Endothelial cell (in vitro differentiated cells): ENCODE measurements around the gene MARCHF11. TPM values are rescaled to one million over a fixed set of nuclear protein-coding genes. Genes with fewer than 3 reads are reported as not detected.

Source experiments
- DNase-seq: peaks from one replicate; pipeline ENCODE4 v3.0.0; 2021; ENCODE audit warnings: low spot score
- H3K27ac Mint-ChIP-seq: one replicate; pipeline ENCODE4 v1.8.0; 2021; ENCODE audit warnings: mixed read lengths, inconsistent platforms; ENCODE audit not compliant: unreplicated experiment
- H3K27me3 Mint-ChIP-seq: one replicate; pipeline ENCODE4 v1.8.0; 2021; ENCODE audit warnings: mild to moderate bottlenecking, moderate library complexity, mixed read lengths, inconsistent platforms; ENCODE audit not compliant: unreplicated experiment
- H3K36me3 Mint-ChIP-seq: one replicate; pipeline ENCODE4 v1.8.0; 2021; ENCODE audit warnings: mild to moderate bottlenecking, low read depth, mixed read lengths, inconsistent platforms; ENCODE audit not compliant: unreplicated experiment
- H3K4me1 Mint-ChIP-seq: one replicate; pipeline ENCODE4 v1.8.0; 2021; ENCODE audit warnings: mild to moderate bottlenecking, mixed read lengths, inconsistent platforms; ENCODE audit not compliant: unreplicated experiment
- H3K4me3 Mint-ChIP-seq: one replicate; pipeline ENCODE4 v1.8.0; 2021; ENCODE audit warnings: mild to moderate bottlenecking, mixed read lengths, inconsistent platforms; ENCODE audit not compliant: unreplicated experiment
- H3K9me3 Mint-ChIP-seq: one replicate; pipeline ENCODE4 v1.8.0; 2021; ENCODE audit warnings: mixed read lengths, inconsistent platforms; ENCODE audit not compliant: unreplicated experiment
- total RNA-seq: library from RNA; stranded (reverse); fragmentation: NEBNext Ultra II Directional; extraction: Animal tissue kit (Norgen Biotek cat#: 25700); gene quantifications from one replicate; pipeline ENCODE4 v1.2.1, GENCODE V29; 2021; ENCODE audit not compliant: unreplicated experiment
- TF ChIP-seq, protein P1 (sequence below): fragments of 200-600 bp; sonication (generic); IDR thresholded peaks from one replicate; pipeline ENCODE4 v1.5.0; 2021; ENCODE audit warnings: antibody characterized with exemption; ENCODE audit not compliant: unreplicated experiment

The MARCHF11 gene
- total RNA-seq, 1 donor from 2014 or later = 2.2 TPM

DNA sequence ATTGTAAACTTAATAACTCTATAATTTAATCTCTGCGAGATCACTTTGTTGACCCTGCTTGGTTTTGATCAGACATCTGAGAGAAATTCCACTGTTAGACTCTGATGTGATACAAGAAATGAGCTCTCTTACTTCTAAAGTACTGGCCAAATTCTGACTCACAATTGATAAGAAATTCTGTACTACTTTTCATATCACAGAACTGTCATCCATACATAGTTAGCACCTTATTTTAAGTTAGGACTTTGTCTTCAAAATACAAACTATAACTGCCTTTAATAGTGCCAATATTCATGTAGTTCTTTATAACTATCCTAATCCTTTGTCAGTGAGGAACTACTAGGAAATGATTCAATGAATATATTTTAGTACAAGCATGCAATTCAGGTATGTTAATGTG, 23.4 kb downstream of the MARCHF11 start:
- Mint-ChIP-seq H3K36me3 (no peaks in the 10 kb centered on the region), H3K27ac (no peak overlapping the region), H3K4me1 (peaks cover 6% of the 10 kb centered on the region), H3K9me3 (no peaks in the 10 kb centered on the region), H3K4me3 (no peak overlapping the region), H3K27me3 (no peaks in the 10 kb centered on the region)
- TF ChIP-seq, protein P1, sequence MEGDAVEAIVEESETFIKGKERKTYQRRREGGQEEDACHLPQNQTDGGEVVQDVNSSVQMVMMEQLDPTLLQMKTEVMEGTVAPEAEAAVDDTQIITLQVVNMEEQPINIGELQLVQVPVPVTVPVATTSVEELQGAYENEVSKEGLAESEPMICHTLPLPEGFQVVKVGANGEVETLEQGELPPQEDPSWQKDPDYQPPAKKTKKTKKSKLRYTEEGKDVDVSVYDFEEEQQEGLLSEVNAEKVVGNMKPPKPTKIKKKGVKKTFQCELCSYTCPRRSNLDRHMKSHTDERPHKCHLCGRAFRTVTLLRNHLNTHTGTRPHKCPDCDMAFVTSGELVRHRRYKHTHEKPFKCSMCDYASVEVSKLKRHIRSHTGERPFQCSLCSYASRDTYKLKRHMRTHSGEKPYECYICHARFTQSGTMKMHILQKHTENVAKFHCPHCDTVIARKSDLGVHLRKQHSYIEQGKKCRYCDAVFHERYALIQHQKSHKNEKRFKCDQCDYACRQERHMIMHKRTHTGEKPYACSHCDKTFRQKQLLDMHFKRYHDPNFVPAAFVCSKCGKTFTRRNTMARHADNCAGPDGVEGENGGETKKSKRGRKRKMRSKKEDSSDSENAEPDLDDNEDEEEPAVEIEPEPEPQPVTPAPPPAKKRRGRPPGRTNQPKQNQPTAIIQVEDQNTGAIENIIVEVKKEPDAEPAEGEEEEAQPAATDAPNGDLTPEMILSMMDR = no peak
- no peak for DNase-seq

DNA sequence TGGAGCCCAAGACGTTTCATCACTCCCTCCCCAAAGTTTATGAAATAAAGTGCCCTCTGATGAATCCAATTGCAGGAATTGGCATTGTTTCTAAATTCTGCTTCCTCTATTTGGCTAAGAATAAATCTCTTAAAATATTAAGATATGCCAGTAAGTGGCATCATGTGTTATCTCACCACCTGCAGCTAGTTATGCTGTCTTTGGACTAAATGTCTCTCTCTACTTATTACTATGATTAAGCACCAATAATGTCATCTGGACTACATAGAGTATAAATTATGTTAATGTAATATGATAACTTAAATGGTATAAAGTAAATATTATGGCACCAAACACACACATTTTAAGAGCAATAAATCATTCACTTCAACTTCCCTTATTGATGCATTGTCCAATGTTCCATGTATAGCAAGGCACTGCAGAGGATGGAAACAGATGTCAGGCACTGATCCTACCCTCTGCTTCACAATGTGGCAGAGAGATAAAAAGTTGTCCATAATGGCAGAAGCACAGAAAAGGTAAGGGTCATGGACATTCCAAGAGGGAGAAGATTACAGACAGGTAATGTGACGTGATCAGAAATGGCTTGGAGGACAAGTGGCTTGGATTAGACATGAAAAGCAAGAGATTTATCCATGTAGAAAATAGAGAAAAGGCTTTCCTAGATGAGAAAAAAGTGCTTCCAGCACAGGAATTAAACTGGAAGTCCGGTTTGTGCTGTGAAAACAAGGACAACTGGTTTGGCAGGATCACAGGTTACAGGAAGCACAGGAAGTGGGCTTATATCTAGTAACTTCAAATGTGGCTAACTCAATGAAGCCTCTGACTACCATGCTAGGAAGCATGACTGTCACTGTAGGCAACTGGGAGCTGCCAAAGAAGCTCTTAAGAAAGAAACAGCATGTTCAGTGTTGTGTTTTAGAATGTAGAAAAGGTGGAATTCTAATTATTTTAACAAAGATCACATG, 26.7 kb downstream of the MARCHF11 start:
- Mint-ChIP-seq H3K27ac (peak overlapping the region; percentile 70), H3K36me3 (peaks cover 3% of the 10 kb centered on the region)
- no peak for DNase-seq

DNA sequence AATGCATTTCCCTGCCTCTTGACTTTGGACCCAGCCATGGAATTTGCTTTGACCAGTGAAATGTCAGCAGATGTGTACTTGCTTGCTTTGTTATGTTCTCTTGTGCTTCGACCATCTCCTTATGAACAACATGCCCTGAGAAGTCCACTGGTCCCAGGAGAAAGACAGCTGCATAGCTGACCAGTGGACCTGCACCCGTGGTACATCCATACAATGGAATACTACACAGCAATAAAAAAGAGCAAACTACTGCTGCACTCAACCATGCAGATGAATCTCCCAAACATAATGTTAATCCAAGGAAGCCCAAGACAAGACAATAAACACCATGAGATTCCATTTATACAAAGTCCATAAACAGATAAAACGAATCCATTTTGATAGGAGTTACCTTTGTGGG, 30.0 kb downstream of the MARCHF11 start:
- Mint-ChIP-seq H3K9me3 (no peaks in the 10 kb centered on the region), H3K4me1 (peaks cover 6% of the 10 kb centered on the region), H3K27ac (no peak overlapping the region), H3K4me3 (no peak overlapping the region), H3K36me3 (peaks cover 3% of the 10 kb centered on the region), H3K27me3 (no peaks in the 10 kb centered on the region)
- TF ChIP-seq, protein P1 = no peak
- no peak for DNase-seq

More for the DNA sequence above, 26.7 kb downstream of the MARCHF11 start:
- Mint-ChIP-seq H3K9me3 (no peaks in the 10 kb centered on the region), H3K4me3 (no peak overlapping the region), H3K27me3 (no peaks in the 10 kb centered on the region), H3K4me1 (peaks cover 6% of the 10 kb centered on the region)
- TF ChIP-seq, protein P1 = no peak

DNA sequence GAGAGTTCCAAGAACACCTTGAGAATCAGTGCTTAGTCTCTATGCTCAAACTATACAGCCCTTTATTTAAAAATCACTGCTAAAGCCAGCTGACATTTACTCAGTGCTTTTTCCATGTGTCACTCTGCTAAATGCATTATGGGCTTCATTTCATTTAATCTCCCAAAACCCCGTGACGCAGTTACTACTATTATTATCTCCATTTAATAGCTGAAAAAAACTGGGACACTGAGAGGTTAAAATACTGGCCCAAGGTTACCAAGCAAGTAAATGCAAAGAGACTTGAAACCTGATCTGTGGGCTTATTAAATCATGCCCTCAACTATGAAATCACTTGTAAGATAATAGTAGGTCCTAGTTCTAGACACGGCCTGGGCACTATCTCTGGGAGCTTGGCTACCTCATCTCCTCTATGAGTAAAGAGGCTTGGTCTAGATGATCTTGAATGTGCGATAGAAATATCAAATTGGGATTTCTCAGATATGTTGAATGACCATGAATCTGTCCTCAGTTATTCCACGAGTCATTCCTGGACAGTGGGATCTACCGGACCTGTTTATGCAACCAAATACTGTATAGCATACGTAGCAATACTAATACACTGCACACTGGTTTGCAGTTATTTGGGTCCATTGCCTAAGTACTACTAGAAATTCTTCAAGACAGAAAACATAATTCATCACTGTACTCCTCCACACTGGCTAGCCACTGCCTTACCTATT, 32.3 kb downstream of the MARCHF11 start:
- Mint-ChIP-seq H3K4me3 (no peak overlapping the region), H3K9me3 (no peaks in the 10 kb centered on the region), H3K27ac (no peak overlapping the region), H3K27me3 (no peaks in the 10 kb centered on the region), H3K4me1 (no peaks in the 10 kb centered on the region), H3K36me3 (peaks cover 3% of the 10 kb centered on the region)
- no peak for DNase-seq
- TF ChIP-seq, protein P1 = no peak

DNA sequence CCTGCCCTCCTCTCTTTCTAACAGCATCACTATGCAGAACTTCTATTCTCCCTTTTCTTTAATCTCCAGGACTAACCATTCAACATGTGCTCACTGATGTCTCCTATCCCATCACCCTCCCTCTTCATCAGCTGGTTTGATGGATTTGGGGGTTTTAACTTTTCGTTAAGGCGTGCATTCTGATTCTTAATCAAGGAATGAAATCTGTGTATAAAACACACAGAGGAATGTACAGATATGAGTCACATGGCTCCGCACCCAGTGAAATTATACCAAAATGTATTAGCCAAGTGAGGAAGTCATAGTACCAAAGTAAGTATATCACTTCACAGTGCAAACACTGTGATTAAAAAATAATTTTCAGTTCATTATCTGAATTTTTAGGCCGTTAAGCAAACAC, 35.2 kb downstream of the MARCHF11 start:
- Mint-ChIP-seq H3K4me1 (no peaks in the 10 kb centered on the region), H3K4me3 (no peak overlapping the region), H3K9me3 (no peaks in the 10 kb centered on the region), H3K27me3 (no peaks in the 10 kb centered on the region), H3K36me3 (no peaks in the 10 kb centered on the region), H3K27ac (no peak overlapping the region)
- DNase-seq = no peak
- TF ChIP-seq, protein P1 = no peak
